SU-DHL-6 (cell line): ENCODE data around the gene C1QTNF5.

Experiments
- H2AFZ ChIP-seq: fragments of 200-600 bp; sonication (generic); 2 replicates; pipeline ENCODE4 v1.6.1; 2014; ENCODE audit warnings: low read depth, mild to moderate bottlenecking, moderate library complexity, mixed read lengths, antibody characterized with exemption, low read length; ENCODE audit not compliant: severe bottlenecking
- H3F3A ChIP-seq: fragments of 200-600 bp; shearing (Covaris generic); 2 replicates; pipeline ENCODE4 v1.6.0; 2016; ENCODE audit warnings: antibody characterized with exemption, mild to moderate bottlenecking; ENCODE audit not compliant: insufficient read depth
- H3K27ac ChIP-seq: fragments of 200-600 bp; sonication (generic); 2 replicates; pipeline ENCODE4 v1.5.1; 2016; ENCODE audit warnings: low read depth, mild to moderate bottlenecking, low read length, moderate library complexity, mixed read lengths
- H3K27me3 ChIP-seq: fragments of 200-600 bp; sonication (generic), shearing (Covaris generic); 2 replicates; pipeline ENCODE4 v1.6.0; 2014; ENCODE audit warnings: mild to moderate bottlenecking, low read length
- H3K36me3 ChIP-seq: fragments of 200-600 bp; sonication (generic); 2 replicates; pipeline ENCODE4 v1.6.1; 2014; ENCODE audit warnings: mild to moderate bottlenecking, low read length, mixed read lengths
- H3K4me2 ChIP-seq: fragments of 300-600, 200-600 bp; shearing (Covaris generic), sonication (generic); 2 replicates; pipeline ENCODE4 v1.6.0; 2014; ENCODE audit warnings: low read length, low read depth, mild to moderate bottlenecking; ENCODE audit not compliant: poor library complexity, severe bottlenecking
- H3K4me3 ChIP-seq: fragments of 200-600 bp; sonication (generic); 2 replicates; pipeline ENCODE4 v1.5.1; 2014; ENCODE audit warnings: antibody characterized with exemption, low read length, mild to moderate bottlenecking, mixed read lengths; ENCODE audit not compliant: insufficient read depth, poor library complexity, severe bottlenecking
- H3K79me2 ChIP-seq: fragments of 200-600 bp; sonication (generic); 2 replicates; pipeline ENCODE4 v1.6.1; 2014; ENCODE audit warnings: mild to moderate bottlenecking, low read length, moderate library complexity; ENCODE audit not compliant: insufficient read depth
- H3K9ac ChIP-seq: fragments of 200-600 bp; sonication (generic); 2 replicates; pipeline ENCODE4 v1.7.0; 2014; ENCODE audit warnings: mild to moderate bottlenecking, low read length
- H3K9me2 ChIP-seq: fragments of 200-600 bp; sonication (generic); replicated peaks from 2 replicates; pipeline ENCODE4 v1.6.1; 2014; ENCODE audit warnings: low read length; ENCODE audit not compliant: insufficient read depth
- H3K9me3 ChIP-seq: fragments of 200-600 bp; sonication (generic); 2 replicates; pipeline ENCODE4 v1.6.1; 2014; ENCODE audit warnings: low read length, mixed read lengths; ENCODE audit not compliant: insufficient read depth
- H4K20me1 ChIP-seq: fragments of 200-600 bp; sonication (generic); 2 replicates; pipeline ENCODE4 v1.6.1; 2014; ENCODE audit warnings: low read depth, mild to moderate bottlenecking, antibody characterized with exemption, low read length, moderate library complexity, mixed read lengths
- CTCF ChIP-seq: fragments of 200-600 bp; sonication (generic); IDR thresholded peaks from one replicate; pipeline ENCODE4 v1.5.1; 2017; ENCODE audit warnings: antibody characterized with exemption, mild to moderate bottlenecking, low read length, moderate library complexity; ENCODE audit not compliant: insufficient read depth, poor library complexity, severe bottlenecking
- EZH2phosphoT487 ChIP-seq: fragments of 200-600 bp; sonication (generic), shearing (Covaris generic); conservative IDR thresholded peaks from 2 replicates; pipeline ENCODE4 v1.6.1; 2018; ENCODE audit warnings: mild to moderate bottlenecking, antibody characterized with exemption, low read length, moderate library complexity, mixed read lengths

The C1QTNF5 gene

GRCh38 chr11:119332111-119332765, 8.4 kb downstream of the C1QTNF5 start:
- Histone ChIP-seq H3K9me3 (no peaks in the 10 kb centered on the region), H3K9me2 (no peaks in the 10 kb centered on the region), H3K27ac (no peak overlapping the region), H2AFZ (no peak overlapping the region), H4K20me1 (no peaks in the 10 kb centered on the region), H3K9ac (no peak overlapping the region), H3K36me3 (no peaks in the 10 kb centered on the region), H3K27me3 (no peaks in the 10 kb centered on the region), H3K4me2 (no peak overlapping the region), H3F3A (peaks cover 4% of the 10 kb centered on the region; the same call in 1 of the 2 replicates), H3K4me3 (no peak overlapping the region), H3K79me2 (peaks cover 6% of the 10 kb centered on the region; the same call in 1 of the 2 replicates)
- TF ChIP-seq EZH2phosphoT487 (no peak), CTCF (no peak)

- Histone ChIP-seq H3K9me2 (no peaks in the 10 kb centered on the region), H3K27me3 (no peaks in the 10 kb centered on the region), H3K27ac (no peak overlapping the region), H3K4me3 (no peak overlapping the region), H3K9me3 (no peaks in the 10 kb centered on the region), H3K9ac (no peak overlapping the region), H2AFZ (no peak overlapping the region), H4K20me1 (no peaks in the 10 kb centered on the region), H3F3A (peaks cover 4% of the 10 kb centered on the region; the same call in 1 of the 2 replicates), H3K36me3 (no peaks in the 10 kb centered on the region), H3K4me2 (no peak overlapping the region), H3K79me2 (peaks cover 6% of the 10 kb centered on the region; the same call in 1 of the 2 replicates)
- TF ChIP-seq CTCF: no peak
- no peak for TF ChIP-seq EZH2phosphoT487
These were observed 10.4 kb downstream of the C1QTNF5 start for GRCh38 chr11:119330237-119330636.

GRCh38 chr11:119329320-119329719, 11.4 kb downstream of the C1QTNF5 start:
- Histone ChIP-seq H3K4me2 (no peak overlapping the region), H3K4me3 (no peak overlapping the region), H3K36me3 (no peaks in the 10 kb centered on the region), H3K79me2 (no peaks in the 10 kb centered on the region), H3F3A (peaks cover 4% of the 10 kb centered on the region; the same call in 1 of the 2 replicates), H4K20me1 (no peaks in the 10 kb centered on the region), H3K27me3 (no peaks in the 10 kb centered on the region), H3K9me2 (no peaks in the 10 kb centered on the region), H2AFZ (no peak overlapping the region), H3K9ac (no peak overlapping the region), H3K9me3 (no peaks in the 10 kb centered on the region), H3K27ac (no peak overlapping the region)
- TF ChIP-seq CTCF: no peak
- no peak for TF ChIP-seq EZH2phosphoT487
